ENCODE results near the gene AGAP1. TPM values are rescaled to one million over a fixed set of nuclear protein-coding genes. Genes with fewer than 3 reads are reported as not detected.

AGAP1 gene
- total RNA-seq, 1 donor from 2014 or later, result 54.7 TPM

DNA sequence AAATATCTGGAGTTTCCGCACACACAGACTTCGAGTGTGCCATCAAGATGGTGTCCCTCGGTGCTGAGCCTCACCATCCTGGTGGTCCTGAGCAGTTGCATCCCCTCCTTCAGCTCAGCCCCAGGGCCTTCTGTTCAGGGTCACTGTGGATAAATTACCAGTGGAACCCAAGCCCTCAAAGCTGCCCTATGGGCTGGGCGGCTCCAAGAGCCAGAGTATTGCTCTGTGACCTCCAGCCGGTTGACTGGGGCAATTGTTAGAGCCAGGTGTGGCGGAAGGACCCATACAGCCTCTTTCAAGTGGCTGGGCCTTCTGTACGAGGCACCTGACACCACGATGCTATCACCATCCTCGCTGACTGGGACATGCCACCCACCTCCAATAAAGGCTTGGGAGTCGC lies 458.9 kb downstream of the AGAP1 start:
- Mint-ChIP-seq H3K9me3 (no peaks in the 10 kb centered on the region), H3K4me3 (no peak overlapping the region), H3K27ac (ENCODE audit: unreplicated experiment) (no peak overlapping the region), H3K36me3 (ENCODE audit: low read depth) (no peaks in the 10 kb centered on the region), H3K4me1 (peaks cover 35% of the 10 kb centered on the region), H3K27me3 (ENCODE audit: low read depth) (no peaks in the 10 kb centered on the region)
- DNase-seq (ENCODE audit: low read depth, low spot score), result no peak
- TF ChIP-seq, protein P1, sequence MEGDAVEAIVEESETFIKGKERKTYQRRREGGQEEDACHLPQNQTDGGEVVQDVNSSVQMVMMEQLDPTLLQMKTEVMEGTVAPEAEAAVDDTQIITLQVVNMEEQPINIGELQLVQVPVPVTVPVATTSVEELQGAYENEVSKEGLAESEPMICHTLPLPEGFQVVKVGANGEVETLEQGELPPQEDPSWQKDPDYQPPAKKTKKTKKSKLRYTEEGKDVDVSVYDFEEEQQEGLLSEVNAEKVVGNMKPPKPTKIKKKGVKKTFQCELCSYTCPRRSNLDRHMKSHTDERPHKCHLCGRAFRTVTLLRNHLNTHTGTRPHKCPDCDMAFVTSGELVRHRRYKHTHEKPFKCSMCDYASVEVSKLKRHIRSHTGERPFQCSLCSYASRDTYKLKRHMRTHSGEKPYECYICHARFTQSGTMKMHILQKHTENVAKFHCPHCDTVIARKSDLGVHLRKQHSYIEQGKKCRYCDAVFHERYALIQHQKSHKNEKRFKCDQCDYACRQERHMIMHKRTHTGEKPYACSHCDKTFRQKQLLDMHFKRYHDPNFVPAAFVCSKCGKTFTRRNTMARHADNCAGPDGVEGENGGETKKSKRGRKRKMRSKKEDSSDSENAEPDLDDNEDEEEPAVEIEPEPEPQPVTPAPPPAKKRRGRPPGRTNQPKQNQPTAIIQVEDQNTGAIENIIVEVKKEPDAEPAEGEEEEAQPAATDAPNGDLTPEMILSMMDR (conservative IDR thresholded peaks at IDR 0.05), result no peak

DNA sequence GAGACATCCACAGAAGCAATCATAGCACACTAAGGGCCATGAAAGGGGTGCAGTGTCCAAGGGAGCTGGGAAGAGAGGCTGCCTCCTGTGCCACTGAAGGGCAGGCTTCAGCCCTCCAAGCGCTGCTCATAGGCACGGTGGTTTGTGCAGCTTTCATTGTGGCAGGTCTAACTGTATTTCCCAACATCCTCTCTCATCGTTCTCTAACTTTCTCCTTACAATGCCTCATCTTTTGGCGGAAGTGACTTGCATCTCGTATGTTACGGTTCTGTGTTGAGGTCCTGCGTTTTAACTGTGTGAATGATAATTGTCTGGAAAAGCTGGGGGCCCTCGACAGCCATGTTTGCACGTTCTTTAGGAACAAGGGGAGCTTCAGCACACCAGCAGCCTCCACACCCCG lies 460.4 kb downstream of the AGAP1 start:
- Mint-ChIP-seq H3K4me1 (peaks cover 43% of the 10 kb centered on the region), H3K27me3 (ENCODE audit: low read depth) (no peaks in the 10 kb centered on the region), H3K36me3 (ENCODE audit: low read depth) (peaks cover 6% of the 10 kb centered on the region), H3K27ac (ENCODE audit: unreplicated experiment) (peak overlapping the region; percentile 19), H3K4me3 (no peak overlapping the region), H3K9me3 (no peaks in the 10 kb centered on the region)
- DNase-seq (ENCODE audit: low read depth, low spot score), result no peak
- TF ChIP-seq, protein P1 (conservative IDR thresholded peaks at IDR 0.05), result no peak

DNA sequence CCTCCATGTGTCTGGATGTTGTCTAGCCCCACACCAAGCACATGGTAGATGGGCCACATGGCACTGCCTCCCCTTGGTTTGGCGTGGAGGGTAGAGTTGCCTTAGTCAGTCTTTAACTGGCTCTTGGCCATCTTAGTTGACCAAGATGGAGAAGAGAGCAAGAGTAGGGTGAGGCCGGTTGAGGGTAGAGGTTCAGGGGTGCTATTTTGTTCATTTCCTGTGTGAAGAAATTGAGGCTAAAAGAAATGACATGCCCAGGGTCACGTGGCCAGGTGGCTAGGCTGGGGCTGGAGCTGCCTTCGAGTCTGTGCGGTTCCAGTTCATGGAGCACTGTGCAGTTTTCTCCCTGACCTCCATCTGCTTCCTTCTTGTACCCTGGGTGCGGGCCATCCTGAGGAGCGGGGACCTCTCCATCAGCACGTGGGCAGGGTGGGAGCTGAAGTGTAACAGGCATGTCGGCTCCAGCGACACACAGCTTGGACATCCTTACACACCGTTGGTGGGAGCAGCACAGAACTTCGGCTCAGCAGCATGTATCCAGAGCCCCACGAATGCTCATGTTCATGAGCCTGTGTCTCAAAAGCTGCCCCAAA lies 461.1 kb downstream of the AGAP1 start:
- peaks cover 6% of the 10 kb centered on the region for H3K36me3 Mint-ChIP-seq (ENCODE audit: low read depth)
- DNase-seq (ENCODE audit: low read depth, low spot score), result no peak
- no peaks in the 10 kb centered on the region for H3K27me3 Mint-ChIP-seq (ENCODE audit: low read depth)
- H3K4me3 Mint-ChIP-seq, result no peak overlapping the region
- H3K9me3 Mint-ChIP-seq, result no peaks in the 10 kb centered on the region
- H3K27ac Mint-ChIP-seq (ENCODE audit: unreplicated experiment), result peak overlapping the region; percentile 62
- H3K4me1 Mint-ChIP-seq, result peaks cover 36% of the 10 kb centered on the region
- TF ChIP-seq, protein P1 (conservative IDR thresholded peaks at IDR 0.05), result no peak

DNA sequence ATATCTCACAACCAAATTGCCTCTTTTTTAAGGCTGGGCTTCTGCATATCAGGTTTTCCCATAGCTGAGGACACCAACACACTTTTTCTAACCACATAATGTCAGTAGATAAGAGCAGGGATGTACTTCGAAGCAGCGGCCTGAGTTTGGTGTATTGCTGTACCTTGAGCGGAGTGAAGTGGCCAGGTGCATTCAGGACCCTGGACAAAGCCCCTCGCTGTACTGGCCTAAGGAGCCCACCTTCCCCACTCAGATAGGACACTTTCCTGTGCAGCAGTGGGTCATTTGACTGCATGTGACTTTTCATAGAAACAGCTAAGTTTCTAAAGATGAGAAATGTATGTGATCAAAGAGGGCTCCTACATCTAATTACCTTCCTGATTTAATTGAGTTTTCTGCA lies 461.8 kb downstream of the AGAP1 start:
- no peaks in the 10 kb centered on the region for H3K9me3 Mint-ChIP-seq
- H3K27ac Mint-ChIP-seq (ENCODE audit: unreplicated experiment), result no peak overlapping the region
- peaks cover 34% of the 10 kb centered on the region for H3K4me1 Mint-ChIP-seq
- TF ChIP-seq, protein P1 (conservative IDR thresholded peaks at IDR 0.05), result no peak
- H3K4me3 Mint-ChIP-seq, result no peak overlapping the region
- H3K36me3 Mint-ChIP-seq (ENCODE audit: low read depth), result peaks cover 10% of the 10 kb centered on the region
- no peak for DNase-seq (ENCODE audit: low read depth, low spot score)
- no peaks in the 10 kb centered on the region for H3K27me3 Mint-ChIP-seq (ENCODE audit: low read depth)

DNA sequence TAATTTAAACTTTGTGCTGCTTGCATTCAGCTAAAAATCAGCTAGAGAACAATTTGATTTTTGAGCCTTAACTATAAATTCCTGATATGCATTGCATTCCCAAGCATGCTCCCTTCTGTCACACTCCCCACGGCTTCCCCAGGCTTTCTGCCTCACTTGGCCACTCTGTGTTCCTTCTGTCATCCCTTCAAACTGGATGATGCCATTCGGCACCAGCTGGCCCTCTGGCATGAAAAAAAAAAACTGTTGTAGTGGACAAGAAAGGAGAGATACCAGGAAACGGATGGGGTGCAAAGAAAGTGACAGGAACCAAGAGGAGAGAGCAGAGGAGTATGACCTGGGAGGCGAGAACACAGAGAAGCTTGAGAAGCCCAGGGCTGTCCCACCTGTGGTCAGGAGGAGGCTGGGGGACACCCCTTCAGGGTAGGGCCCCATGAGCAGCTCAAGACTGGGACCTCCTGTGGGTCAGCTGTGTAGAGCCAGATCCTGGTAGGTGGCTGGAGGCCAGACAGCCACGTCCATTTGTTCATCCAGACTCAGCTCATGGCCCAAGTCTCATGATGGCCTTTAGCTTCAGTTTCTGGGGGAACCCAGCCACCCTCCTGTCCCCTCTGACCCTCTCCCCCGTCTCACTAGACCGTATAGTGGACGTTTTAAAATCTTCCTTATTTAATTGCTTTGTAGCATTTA lies 462.6 kb downstream of the AGAP1 start:
- Mint-ChIP-seq H3K27me3 (ENCODE audit: low read depth) (no peaks in the 10 kb centered on the region), H3K4me3 (no peak overlapping the region), H3K9me3 (no peaks in the 10 kb centered on the region)

More for the DNA sequence above, 462.6 kb downstream of the AGAP1 start:
- DNase-seq (ENCODE audit: low read depth, low spot score), result no peak
- TF ChIP-seq, protein P1 (conservative IDR thresholded peaks at IDR 0.05), result no peak
- H3K27ac Mint-ChIP-seq (ENCODE audit: unreplicated experiment), result peak overlapping the region; percentile 88
- peaks cover 10% of the 10 kb centered on the region for H3K36me3 Mint-ChIP-seq (ENCODE audit: low read depth)
- peaks cover 29% of the 10 kb centered on the region for H3K4me1 Mint-ChIP-seq

Measured in neural crest cell (in vitro differentiated cells).